Epithelial cell of prostate (primary cell): ENCODE data around the gene STAMBP.
"Not testable (repeated sequence)": the region's sequence is repeated elsewhere in the genome, so short reads cannot be mapped to it uniquely, and the experiment has no call there.

Experiments used
- DNase-seq: peaks from one replicate; pipeline ENCODE4 v3.0.0-alpha.2; 2011; ENCODE audit warnings: low read depth, low spot score
- H3K27ac ChIP-seq: fragments of 450-650 bp; 2 replicates; pipeline ENCODE4 v1.5.1; 2017; ENCODE audit warnings: mild to moderate bottlenecking

Gene STAMBP

DNA sequence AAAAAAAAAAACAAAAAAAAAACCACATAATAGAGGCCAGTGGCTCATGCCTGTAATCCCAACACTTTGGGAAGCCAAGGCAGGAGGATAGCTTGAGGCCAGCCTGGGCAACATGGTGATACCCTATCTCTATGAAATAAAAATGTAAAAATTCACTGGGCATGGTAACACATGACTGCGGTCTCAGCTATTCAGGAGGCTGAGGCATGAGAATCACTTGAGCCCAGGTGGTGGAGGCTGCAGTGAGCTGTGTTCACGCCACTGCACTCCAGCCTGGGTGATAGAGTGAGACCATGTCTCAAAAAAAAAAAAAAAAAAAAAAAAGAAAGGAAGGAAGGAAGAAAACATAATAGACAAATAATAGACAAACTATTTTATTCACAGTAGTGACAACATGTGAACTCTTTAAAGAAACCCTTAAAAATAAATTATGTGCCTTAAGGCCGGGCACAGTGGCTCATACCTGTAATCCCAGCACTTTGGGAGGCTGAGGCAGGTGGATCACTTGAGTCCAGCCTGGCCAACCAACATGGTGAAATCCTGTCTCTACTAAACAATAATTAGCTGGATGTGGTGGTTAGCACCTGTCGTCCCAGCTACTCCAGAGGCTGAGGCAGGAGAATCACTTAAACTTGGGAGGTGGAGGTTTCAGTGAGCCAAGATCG is 75.3 kb downstream of the STAMBP start:
- H3K27ac ChIP-seq, DNase-seq: not testable (repeated sequence)

DNA sequence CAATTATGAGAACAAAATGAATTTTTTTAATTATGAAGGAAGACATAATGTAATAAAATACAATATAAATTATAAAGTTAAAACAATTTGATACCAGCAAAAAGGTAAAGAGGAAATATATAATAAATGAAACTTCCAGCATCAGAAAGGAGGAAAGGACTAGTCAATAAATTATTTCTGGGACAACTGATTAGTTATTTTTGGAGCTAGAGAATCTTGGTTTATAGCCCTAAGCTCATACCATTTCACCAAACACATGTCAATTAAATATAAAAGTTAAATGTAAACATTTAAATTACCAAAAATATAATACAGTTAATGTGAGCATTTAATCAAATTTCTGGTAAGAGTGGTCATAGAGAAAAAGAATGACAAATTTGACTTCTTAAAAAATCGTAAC is 76.2 kb downstream of the STAMBP start:
- DNase-seq, result no peak
- no peak overlapping the region for H3K27ac ChIP-seq

DNA sequence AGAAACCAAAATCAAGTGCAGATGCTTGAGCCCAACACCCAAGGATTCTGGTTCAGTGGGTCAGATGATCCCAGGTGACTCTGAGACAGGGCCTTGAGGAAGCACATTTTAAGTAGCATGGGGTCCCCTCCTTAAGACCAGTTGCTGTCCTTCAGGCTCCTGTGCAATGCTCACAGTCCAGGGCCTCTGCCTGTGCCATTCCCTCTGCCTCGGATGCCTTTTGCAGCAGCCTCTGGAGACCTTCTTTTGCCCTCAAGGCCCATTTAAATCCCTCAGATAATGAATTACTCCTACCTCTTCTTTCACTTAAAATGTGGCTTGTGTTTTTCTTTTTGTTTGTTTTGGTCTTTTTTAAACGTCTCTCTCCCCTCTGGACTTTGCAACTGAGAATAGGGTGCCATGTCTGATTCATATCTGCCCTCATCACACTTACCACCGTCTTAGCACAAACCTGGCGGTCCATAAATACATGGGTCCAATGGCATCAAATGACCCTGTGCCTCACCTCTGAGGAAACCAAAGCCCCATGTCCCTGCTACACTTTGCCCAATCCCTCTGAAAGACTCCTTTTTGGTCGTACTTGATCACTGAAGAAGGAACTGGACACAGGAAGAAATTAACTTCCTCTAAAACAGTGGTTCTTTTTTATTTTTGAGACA is 78.2 kb downstream of the STAMBP start:
- no peak for DNase-seq
- H3K27ac ChIP-seq, result no peak overlapping the region

DNA sequence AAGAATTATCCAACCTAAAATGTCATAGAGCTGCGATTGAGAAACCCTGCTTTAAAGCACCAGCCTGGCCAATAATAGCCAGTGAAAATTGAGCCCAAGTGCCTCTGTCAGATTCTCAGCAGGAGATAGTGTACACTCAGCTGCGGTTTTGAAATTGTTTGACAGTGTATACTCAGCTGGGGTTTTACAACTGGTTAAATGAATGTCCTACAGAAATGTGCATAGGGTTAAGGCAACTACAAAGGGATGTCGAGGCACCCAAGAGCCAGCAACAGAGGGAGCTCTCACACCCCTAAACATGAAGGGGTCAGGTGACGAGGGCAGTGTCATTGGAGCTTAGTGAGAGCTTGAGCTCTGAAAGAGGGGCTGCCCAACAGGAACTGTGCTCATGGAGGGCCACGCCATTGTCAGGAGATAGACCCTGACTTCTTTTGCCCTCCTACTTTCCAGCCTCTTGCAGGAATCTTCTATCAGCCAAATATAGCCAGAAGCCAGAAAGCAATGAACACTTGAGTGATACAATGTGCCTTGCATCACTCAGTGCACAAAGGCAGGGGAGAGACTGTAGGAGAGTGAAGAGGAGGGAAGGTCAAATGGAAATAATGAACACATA is 79.2 kb downstream of the STAMBP start:
- no peak for DNase-seq
- no peak overlapping the region for H3K27ac ChIP-seq

DNA sequence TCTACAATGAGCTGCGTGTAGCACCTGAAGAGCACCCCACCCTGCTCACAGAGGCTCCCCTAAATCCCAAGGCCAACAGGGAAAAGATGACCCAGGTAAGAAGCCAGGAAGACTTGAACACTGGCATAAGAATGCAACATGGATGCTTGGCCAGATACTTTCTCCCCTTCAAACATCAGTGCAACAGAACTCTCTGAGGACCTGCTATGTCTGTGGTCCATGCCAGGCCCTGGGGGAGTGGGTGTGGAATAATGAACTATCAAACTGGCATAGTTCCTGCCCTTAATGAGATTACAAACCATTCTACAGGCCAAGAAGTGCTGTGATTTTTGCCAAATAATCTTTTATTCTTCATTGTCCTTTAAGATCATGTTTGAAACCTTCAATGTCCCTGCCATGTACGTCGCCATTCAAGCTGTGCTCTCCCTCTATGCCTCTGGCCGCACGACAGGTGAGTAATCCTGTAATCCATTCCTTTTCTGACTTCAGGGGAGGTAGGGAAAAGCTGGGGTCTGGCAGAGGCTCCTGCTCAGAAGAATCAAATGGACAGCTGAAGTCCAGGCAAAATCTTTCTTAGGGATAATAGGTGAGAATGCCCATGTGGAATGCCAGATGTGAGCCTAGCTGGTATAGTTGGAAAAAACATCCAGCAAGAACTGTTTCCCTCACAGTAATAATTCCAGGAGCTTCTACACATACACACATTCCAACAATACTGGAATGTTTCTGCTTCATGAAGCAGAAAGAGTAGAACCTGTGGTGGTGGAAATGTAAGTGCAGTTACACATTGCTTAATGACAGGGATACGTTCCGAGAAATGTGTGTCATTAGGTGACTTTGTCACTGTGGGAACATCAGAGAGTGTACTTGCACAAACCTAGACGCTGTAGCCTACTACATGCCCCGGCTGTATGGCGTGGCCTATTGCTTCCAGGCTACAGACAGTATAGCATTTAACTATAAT is 80.2 kb downstream of the STAMBP start:
- no peak for DNase-seq
- no peak overlapping the region for H3K27ac ChIP-seq

DNA sequence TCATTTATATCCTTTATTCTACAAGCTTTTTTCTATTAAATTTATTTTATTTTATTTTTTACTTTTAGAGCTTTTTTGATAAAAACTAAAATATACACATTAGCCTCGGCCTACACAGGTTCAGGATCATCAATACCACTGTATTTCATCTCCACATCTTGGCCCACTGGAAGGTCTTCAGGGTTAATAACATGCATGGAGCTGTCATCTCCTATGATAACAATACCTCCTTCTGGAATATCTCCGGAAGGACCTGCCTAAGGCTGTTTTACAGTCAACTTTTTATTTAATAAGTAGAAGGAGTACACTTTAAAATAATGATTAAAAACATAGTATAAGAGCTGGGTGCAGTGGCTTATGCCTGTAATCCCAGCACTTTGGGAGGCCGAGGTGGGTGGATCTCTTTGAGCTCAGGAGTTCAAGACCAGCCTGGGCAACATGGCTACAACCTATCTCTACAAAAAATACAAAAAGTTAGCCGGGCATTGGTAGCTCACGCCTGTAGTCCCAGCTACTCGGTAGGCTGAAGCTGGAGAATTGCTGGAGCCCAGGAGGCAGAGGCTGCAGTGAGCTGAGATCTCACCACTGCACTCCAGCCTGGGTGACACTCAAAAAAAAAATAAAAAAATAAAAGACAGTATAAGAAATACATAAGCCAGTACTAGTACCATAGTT is 82.2 kb downstream of the STAMBP start:
- no peak overlapping the region for H3K27ac ChIP-seq
- no peak for DNase-seq

DNA sequence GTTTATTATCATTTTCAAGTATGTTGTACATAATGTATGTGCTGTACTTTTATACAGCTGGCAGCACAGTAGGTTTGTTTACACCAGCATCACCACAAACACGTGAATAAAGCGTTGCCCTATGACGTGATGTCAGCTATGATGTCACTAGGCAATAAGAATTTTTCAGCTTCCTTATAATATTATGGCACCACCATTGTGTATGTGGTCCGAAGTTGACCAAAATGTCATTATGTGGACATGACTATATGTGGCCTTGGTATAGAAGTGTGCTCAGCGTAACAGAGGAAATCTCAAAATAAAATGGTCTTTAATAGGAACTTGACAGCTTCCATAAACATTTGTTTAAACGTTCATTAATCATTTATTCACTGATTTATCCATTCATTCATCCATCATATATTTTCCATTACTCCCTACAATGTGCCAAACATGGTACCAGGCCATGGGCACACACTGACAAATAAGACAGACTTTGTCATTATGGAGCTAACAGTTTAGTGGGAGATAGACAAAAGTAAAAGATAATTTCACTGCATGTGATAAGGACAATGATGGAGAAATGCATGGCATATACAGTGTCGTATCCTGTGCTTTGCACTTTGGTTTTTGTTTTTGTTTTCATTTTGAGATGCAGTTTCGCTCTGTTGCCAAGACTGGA is 82.9 kb downstream of the STAMBP start:
- no peak overlapping the region for H3K27ac ChIP-seq
- no peak for DNase-seq

DNA sequence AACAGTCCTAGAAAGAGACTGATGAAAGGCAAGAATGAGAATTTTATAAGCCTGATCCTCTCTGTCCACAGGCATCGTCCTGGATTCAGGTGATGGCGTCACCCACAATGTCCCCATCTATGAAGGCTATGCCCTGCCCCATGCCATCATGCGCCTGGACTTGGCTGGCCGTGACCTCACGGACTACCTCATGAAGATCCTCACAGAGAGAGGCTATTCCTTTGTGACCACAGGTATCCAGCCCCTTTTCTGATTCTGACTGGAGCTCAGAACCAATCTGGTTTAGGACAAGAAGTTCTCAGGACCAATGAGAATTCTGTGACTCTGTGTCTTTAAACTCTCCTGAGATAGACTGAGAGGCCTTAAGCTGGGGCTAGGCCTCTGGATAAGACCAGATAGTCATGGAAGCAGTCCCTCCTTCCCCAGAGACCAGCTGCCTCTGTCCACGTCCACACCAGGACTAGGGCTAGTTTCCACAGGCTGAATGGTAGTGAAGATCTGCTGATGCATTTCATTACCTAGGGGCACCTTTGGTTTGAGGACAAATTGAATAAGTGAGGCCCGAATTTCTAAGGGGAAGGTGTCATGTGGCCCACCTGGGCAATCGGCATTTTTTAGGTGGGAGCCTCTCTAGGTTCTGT is 84.8 kb downstream of the STAMBP start:
- DNase-seq, result no peak
- no peak overlapping the region for H3K27ac ChIP-seq

DNA sequence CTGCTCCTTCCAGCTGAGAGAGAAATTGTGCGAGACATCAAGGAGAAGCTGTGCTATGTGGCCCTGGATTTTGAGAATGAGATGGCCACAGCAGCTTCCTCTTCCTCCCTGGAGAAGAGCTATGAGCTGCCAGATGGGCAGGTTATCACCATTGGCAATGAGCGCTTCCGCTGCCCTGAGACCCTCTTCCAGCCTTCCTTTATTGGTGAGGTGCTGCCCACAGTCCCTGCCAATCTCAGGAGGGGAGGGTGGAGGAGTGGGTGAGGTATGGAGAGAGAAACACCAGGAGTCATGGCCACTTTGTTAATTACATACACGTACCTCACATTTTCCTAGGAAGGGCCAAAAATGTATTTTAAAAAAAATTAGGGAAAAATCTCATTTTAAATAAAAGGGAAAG is 85.9 kb downstream of the STAMBP start:
- DNase-seq, result no peak
- H3K27ac ChIP-seq, result no peak overlapping the region

DNA sequence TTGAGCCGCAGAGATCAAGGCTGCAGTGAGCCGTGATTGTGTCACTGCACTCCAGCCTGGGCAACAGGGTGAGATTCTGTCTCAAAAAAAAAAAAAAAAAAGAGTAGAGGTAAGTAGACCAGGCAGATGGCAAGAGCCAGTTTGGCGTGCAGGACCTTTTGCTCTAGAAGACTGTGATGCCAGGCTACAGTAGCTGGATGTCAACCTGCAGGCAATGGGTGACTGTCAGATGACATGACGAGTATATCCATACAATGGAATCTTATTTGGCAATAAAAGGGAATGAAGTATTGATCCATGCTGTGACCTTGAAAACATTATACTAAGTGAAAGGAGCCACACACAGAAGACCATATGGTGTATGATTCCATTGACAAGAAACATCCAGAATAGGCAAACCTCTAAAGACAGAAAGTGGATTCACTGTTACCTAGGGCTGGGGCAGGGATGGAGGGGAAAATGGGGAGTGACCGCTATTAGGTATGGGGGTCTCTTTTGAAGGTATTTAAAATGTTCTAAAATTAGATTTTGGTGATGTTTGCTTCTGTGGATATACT is 86.8 kb downstream of the STAMBP start:
- DNase-seq, result no peak
- H3K27ac ChIP-seq, result no peak overlapping the region

DNA sequence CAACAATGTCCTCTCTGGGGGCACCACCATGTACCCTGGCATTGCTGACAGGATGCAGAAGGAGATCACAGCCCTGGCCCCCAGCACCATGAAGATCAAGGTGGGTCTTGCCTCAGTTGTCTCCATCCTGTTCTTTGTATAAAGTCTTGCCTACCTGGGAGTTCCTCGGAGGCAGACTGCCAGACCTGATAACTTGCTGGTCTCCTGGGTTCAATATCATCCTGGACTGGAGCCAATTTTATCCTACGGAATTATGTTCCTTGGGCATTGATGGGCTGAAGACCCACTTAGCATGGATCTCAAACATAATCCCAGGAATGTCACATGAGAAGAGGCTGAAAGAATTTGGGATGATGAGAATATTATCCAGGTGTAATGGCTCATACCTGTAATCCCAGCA is 87.9 kb downstream of the STAMBP start:
- no peak for DNase-seq

DNA sequence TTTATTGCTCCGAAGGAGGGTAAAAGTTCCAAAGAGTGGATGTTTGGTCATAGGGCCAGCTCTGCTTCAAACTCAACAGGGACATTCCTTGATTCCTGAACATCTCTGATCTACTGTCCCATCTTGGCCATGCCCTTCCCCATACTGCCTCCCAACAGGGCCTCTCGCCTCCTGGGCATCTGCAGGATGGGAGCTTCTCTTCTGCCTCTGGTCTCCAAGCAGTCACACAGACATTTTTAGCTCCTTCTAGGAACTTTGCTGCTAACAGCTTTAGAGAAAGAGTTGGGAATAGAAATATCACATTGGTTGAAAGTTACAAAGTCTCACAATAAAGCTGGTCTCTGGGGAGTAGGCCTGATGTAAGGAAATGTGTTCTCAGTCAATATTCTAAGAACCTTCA is 88.5 kb downstream of the STAMBP start:
- H3K27ac ChIP-seq, result no peak overlapping the region
- DNase-seq, result no peak

More for the DNA sequence above, 87.9 kb downstream of the STAMBP start:
- no peak overlapping the region for H3K27ac ChIP-seq

DNA sequence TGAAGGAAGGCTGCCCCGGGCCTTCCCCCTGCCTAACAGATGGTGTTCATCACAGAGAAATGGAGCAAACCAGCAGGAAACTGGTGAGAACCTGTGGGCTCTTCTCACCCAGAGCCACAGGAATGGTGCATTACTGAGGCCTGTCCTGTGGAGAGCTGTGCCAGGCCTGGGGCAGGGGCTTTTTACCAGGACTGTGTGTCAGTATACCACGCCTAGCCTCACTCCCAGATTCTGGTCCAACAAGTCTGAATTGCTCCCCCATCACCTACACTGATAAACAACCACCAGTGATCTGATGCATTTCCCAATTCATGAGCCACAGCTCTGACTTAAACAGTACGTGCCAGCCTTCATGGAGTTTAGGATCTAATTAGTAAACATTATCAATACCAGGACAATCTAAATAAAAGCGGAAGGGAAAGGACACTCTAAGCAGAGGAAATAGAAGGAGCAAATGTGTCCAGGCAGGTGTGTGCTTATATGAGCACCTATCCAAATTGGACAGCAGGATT is 89.0 kb downstream of the STAMBP start:
- H3K27ac ChIP-seq, result no peak overlapping the region
- DNase-seq, result no peak

DNA sequence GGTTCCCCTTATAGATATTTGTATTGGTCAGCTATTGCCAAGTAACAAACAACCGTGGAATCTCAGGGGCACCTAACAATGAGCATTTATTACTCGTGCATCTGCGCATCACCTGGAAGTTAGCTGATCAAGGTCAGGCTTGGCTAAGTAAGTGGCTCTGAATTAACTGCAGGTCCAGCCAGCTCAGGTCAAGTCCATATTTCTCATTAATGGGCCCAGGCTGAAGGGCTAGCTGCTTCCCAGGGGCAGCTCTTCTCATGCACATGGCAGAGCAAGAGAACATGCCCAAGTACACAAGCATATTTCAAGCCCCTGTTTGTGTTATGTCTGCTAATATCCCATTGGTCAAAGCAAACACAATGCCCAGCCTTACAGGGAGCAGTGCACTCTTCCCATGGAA is 90.1 kb downstream of the STAMBP start:
- no peak overlapping the region for H3K27ac ChIP-seq
- DNase-seq, result no peak

DNA sequence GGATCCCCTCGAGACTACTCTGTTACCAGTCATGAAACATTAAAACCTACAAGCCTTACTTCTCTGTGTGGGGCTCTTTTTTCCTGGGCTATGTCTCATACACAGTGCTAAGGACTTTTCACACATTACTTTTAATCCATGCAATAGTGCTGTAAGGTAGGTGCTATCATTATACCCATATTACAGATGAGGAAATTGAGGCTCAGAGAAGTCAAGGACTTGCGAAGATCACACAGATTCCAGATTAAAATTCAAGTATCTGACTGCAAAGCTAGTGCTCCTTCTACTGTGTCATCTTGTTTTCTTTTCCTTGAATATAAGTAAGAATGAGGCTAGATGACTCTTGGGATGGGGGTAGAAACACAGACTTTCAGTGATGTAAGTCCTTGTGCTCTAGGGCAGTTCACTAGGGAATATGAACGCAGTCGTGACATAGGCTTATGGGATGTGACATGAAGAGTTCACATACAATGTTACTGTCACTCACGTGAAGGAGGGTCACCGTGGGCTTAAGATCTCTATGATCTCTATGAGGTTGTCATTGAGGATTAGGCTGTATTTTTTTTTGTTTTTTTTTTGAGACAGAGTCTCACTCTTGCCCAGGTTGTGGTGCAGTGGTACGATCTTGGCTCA is 91.0 kb downstream of the STAMBP start:
- DNase-seq, result no peak
- no peak overlapping the region for H3K27ac ChIP-seq

DNA sequence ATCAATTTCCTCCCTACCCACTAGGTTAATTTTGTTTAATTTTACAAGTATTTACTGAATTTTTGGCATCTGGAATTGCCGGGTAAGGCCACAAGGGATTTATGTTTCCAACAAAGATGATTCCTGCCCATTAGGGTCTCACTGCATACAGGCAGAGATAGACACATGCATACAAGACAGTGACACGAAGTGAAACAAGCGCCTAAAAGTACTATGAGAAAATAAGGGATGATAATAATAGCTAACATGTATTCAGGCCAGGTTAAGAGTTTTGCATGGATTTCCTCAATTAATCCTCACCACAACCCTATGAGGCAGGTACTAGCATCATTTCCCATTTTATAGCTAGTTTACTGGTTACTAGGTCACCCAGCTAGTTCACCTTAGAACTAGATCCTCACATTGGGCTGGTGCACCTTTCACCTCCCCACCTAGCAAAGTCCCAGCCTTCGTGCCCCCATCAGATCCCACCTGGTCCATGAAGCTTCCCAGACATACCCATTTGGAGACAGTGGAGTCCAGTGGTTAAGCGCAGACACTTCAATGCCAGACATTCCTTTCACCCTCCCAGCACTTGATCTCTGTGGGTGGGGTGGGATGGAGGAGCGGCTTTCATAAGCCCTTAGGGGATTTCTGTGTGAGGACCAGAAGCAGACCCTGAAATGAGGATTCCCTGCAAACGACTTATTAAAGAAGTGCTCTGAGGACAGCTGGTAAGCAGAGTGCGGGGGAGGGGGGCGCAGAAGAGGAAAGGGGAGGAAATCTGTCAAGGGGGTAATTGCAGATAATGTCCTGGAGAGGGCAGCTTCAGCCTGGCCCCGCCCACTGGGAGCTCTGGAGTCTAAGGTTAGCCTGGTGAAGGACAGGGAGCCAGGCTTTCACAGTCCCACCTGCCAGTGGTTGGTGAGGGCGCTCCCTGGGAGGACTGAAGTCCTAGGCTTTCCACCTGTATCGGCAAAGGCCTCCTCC is 92.1 kb downstream of the STAMBP start:
- no peak overlapping the region for H3K27ac ChIP-seq
- no peak for DNase-seq

DNA sequence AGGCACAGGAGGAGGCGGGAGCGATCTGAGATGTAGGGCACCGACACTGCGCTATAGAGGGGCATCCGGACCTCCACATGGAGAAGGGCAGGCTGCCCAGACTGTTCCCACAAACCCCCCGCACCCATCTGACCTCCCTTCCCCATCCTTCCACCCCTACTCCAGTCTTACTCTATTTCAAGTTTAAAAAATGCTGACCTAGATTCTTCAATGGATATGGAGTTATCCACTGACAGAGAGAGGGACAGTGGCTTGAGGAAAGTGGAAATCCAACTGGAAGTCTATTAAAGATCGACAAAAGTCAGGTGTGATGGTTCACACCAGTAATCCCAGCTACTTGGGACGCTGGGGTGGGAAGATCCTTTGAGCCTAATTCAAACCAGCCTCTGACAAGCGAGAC is 92.8 kb downstream of the STAMBP start:
- DNase-seq, result no peak
- no peak overlapping the region for H3K27ac ChIP-seq
